Pancreas (tissue), 10 donors: ENCODE data around the gene TGFB2. TPM values are rescaled to one million over a fixed set of nuclear protein-coding genes. Genes with fewer than 3 reads are reported as not detected.

ENCODE experiments used
- ATAC-seq, 4 donors: fragments of 200-7000 bp; cut with Tn5 transposase; one replicate each; pipeline versions ENCODE4 v1.8.0 to v1.9.1; 2020; ENCODE audit warnings: mild to moderate bottlenecking in 4 of 4, moderate library complexity in 4 of 4
- DNase-seq, 6 donors: peaks; one replicate each; pipeline ENCODE4 v3.0.0-alpha.2; 2020
- FAIRE-seq: peaks from 2 replicates; lab custom pipeline; 2012; peaks lifted over from hg19 to GRCh38; lab: Jason Lieb, UNC
- H3K27ac ChIP-seq, 4 donors: fragments of 200-600 bp; sonication (generic); 1 replicate in 3 of 4; 2 replicates in 1 of 4; pipeline versions ENCODE4 v1.5.0 to v1.8.0; 2020
- H3K27me3 ChIP-seq, 4 donors: fragments of 200-600 bp; one replicate each; pipeline ENCODE4 v1.8.0; 2021
- H3K36me3 ChIP-seq, 3 donors: fragments of 200-600 bp; sonication (generic) in 1 of 3; one replicate each; pipeline versions ENCODE4 v1.5.0 to v1.8.0; 2020 to 2021
- H3K4me1 ChIP-seq, 3 donors: fragments of 200-600 bp; one replicate each; pipeline ENCODE4 v1.8.0; 2021
- H3K4me3 ChIP-seq, 4 donors: fragments of 200-600 bp; sonication (generic) in 2 of 4; one replicate each; pipeline versions ENCODE4 v1.5.0 to v1.8.0; 2020 to 2021
- H3K9me3 ChIP-seq, 4 donors: fragments of 200-600 bp; one replicate each; pipeline ENCODE4 v1.8.0; 2021
- CTCF ChIP-seq, 4 donors: fragments of 200-600 bp; sonication (generic) in 3 of 4; IDR thresholded peaks; one replicate each; pipeline versions ENCODE4 v1.5.0 to v1.8.0; 2021; ENCODE audit warnings: antibody characterized with exemption in 4 of 4
- WGBS, 2 donors: extraction: QIAGEN DNeasy Blood & Tissue Kit; methylation state at CpG; one replicate each; pipeline ENCODE4 v1.1.7; 2013; 5-methylcytosine and 5-hydroxymethylcytosine counted together
- intact Hi-C, 3 donors: fragments of 100-400 bp; cut with DNase I; formaldehyde crosslinking; loops; one replicate each; pipeline versions ENCODE4 v1.11.1 to v1.14.2; 2022
- polyA plus RNA-seq, 2 donors: library from polyadenylated mRNA; stranded (reverse); fragments of 200-250 nt; gene quantifications; one replicate each; pipeline ENCODE4 v1.2.3, GENCODE V29; 2013
- total RNA-seq, 6 donors: library from RNA; stranded (reverse); fragmentation: NEBNext Ultra II Directional in 4 of 6; extraction: Animal tissue kit (Norgen Biotek cat#: 25700) in 4 of 6; gene quantifications; one replicate each; pipeline versions ENCODE4 v1.2.1 to v1.2.4, GENCODE V29; 2021 to 2023
- donor health status: healthy with polysubstance abuse.
- donor health status: DM: no; HTN: no; CAD: no; lungs with moderate emphysema.
- donor health status: DM: no; HTN: no; CAD: no.
- donor health status: control.
- donor health status: control.
- donor health status: Bipolar disorder and iron deficiency.
- donor health status: DM: yes; HTN: yes; CAD: no.
- donor health status: DM: no; HTN: no; CAD: no.
- donor health status: DM: no; HTN: no; CAD: no.
- donor health status: DM: yes; HTN: yes; CAD: no.

The TGFB2 gene
- total and polyA plus RNA-seq, 8 donors = 1.6 to 20.3 (median 2.9) TPM

GRCh38 chr1:218473522-218473921 is 128.4 kb downstream of the TGFB2 start:
- TF ChIP-seq CTCF (IDR thresholded peaks at IDR 0.05) = no peak
- H3K27me3 ChIP-seq = no peaks in the 10 kb centered on the region
- 64 to 85% methylated on average over 2 of the region's 2 CpGs for WGBS, 2 donors
- no peaks in the 10 kb centered on the region for H3K36me3 ChIP-seq
- H3K4me1 ChIP-seq = no peaks in the 10 kb centered on the region
- H3K9me3 ChIP-seq = no peaks in the 10 kb centered on the region
- ATAC-seq (peak in 1 of 4 donors; percentile 56), DNase-seq (no peak), FAIRE-seq (no peak)
- intact Hi-C loops = no loop called here
- H3K4me3 ChIP-seq = no peak overlapping the region
- no peak overlapping the region for H3K27ac ChIP-seq

- Histone ChIP-seq H3K4me1 (no peaks in the 10 kb centered on the region), H3K4me3 (no peak overlapping the region), H3K36me3 (no peaks in the 10 kb centered on the region), H3K27me3 (no peaks in the 10 kb centered on the region), H3K9me3 (no peaks in the 10 kb centered on the region), H3K27ac (no peak overlapping the region)
- FAIRE-seq = no peak
- peak in 1 of 4 donors; percentile 28 for ATAC-seq
- WGBS, 2 donors = 79 to 84% methylated on average over 5 of the region's 5 CpGs
- no peak for TF ChIP-seq CTCF (IDR thresholded peaks at IDR 0.05)
- DNase-seq = no peak
- intact Hi-C loops = no loop called here
Observed at GRCh38 chr1:218474128-218474527, 129.0 kb downstream of the TGFB2 start.

DNA sequence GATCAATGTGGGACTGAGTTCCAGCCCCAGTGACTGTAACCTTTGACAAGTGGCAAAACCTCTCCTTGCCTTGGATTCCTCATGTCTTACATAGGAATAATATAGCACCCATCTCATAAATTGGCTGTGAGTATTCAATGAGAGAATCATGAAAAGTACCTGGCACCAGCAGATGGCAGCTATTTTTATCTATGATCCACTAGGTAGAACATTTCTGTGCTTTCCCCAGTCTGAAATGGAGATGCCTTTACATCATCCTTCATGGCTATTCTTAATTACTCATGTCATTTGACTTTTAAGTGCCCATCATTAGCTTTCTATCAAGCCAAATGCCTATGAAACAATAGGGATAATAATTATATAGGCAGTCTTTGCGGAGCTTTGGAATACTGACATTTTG is 130.1 kb downstream of the TGFB2 start:
- WGBS, 2 donors = 92% methylated on average over 1 of the region's 1 CpG
- no peak for TF ChIP-seq CTCF (IDR thresholded peaks at IDR 0.05)
- intact Hi-C loops = no loop called here
- H3K36me3 ChIP-seq = no peaks in the 10 kb centered on the region
- H3K9me3 ChIP-seq = no peaks in the 10 kb centered on the region
- no peak for FAIRE-seq
- DNase-seq = no peak
- H3K4me3 ChIP-seq = no peak overlapping the region
- peak overlapping the region in 1 of 4 donors; percentile 1 for H3K27ac ChIP-seq
- no peaks in the 10 kb centered on the region for H3K27me3 ChIP-seq
- ATAC-seq = peak in 2 of 4 donors; percentile 40 to 62
- H3K4me1 ChIP-seq = peaks cover 0 to 7% (median 0%) of the 10 kb centered on the region in 3 donors

DNA sequence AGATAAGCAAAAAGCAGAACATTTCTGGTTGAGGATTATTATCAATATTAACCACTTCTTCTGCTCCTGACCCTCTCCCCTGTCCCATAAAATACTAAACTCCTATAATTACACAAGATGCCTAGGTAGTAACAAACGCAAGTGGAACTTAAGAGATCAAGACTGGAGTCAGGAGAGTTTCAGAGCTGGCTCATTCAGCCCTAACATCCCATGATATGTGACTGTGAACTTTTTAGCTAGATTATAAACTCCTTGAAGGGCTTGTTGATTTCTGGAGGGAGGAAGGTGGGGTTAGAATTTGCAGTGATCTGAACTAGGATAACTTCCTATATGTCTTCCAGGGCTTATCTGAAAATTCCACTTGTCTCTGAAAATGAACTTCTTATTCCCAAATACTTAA is 130.6 kb downstream of the TGFB2 start:
- H3K27ac ChIP-seq = no peak overlapping the region
- no peaks in the 10 kb centered on the region for H3K27me3 ChIP-seq
- H3K4me3 ChIP-seq = no peak overlapping the region
- ATAC-seq (no peak), FAIRE-seq (no peak), DNase-seq (no peak)
- intact Hi-C loops = no loop called here
- H3K4me1 ChIP-seq = peaks cover 0 to 7% (median 0%) of the 10 kb centered on the region in 3 donors
- no peaks in the 10 kb centered on the region for H3K36me3 ChIP-seq
- H3K9me3 ChIP-seq = no peaks in the 10 kb centered on the region
- no peak for TF ChIP-seq CTCF (IDR thresholded peaks at IDR 0.05)
- 77 to 79% methylated on average over 1 of the region's 1 CpG for WGBS, 2 donors

GRCh38 chr1:218476385-218476784 is 131.2 kb downstream of the TGFB2 start:
- no peak for TF ChIP-seq CTCF (IDR thresholded peaks at IDR 0.05)
- intact Hi-C loops = no loop called here
- no peak overlapping the region for H3K4me3 ChIP-seq
- FAIRE-seq (no peak), DNase-seq (no peak), ATAC-seq (no peak)
- 55 to 84% methylated on average over 3 of the region's 3 CpGs for WGBS, 2 donors
- no peak overlapping the region for H3K27ac ChIP-seq
- H3K4me1 ChIP-seq = peaks cover 0 to 14% (median 0%) of the 10 kb centered on the region in 3 donors
- no peaks in the 10 kb centered on the region for H3K9me3 ChIP-seq
- no peaks in the 10 kb centered on the region for H3K27me3 ChIP-seq
- H3K36me3 ChIP-seq = no peaks in the 10 kb centered on the region
